ENCODE results near the gene BRMS1. TPM values are rescaled to one million over a fixed set of nuclear protein-coding genes. Genes with fewer than 3 reads are reported as not detected.

BRMS1 gene
- total RNA-seq (2022) (48.1 and 51.0 TPM in 2 replicates), Bru-seq, nascent RNA (percentile 59 among the genes with signal in this experiment), BruChase-seq, experiment 1, labeled RNA remaining after a 6-hour chase (percentile 73 among the genes with signal in this experiment), BruChase-seq, experiment 2, labeled RNA remaining after a 2-hour chase (percentile 63 among the genes with signal in this experiment)
- long read RNA-seq, transcript BRMS1-201 (10 exons, 1,445 nt), result major isoform, 81 of 102 reads
- long read RNA-seq, partial matches to known transcripts, result 2 of 102 reads
- long read RNA-seq, other reads (novel, unspliced or antisense), result 15 of 102 reads

GRCh38 chr11:66344550-66345315 lies at the start of gene BRMS1:
Gene BRMS1, minus strand, starts transcription at chr11:66345104. Its CDS starts 2,870 bp downstream, at chr11:66342234.
- H3K4me3 Mint-ChIP-seq (ENCODE audit: low read depth, unreplicated experiment), result peak within 1 kb of the TSS; percentile 91
- H3K36me3 Mint-ChIP-seq (ENCODE audit: insufficient read depth, unreplicated experiment), result peaks cover 45% of the 10 kb centered on the region
- DNase-seq, result peak; percentile 96
- no peaks in the 10 kb centered on the region for H3K27me3 Mint-ChIP-seq (ENCODE audit: unreplicated experiment)
- CTCF ChIA-PET, result interaction anchor here (1.1 to 1.3 kb wide), 3 partner anchors 18 to 42 kb away, joined by 3 to 4 read pairs (median 3); no protein-coding TSS in a partner anchor
- intact Hi-C loops (cut with micrococcal nuclease; ENCODE audit: unreplicated experiment), result no loop called here
- no TSS peak for BruUV-seq (replicated peaks)
- H3K9me3 Mint-ChIP-seq (ENCODE audit: low read depth, unreplicated experiment), result no peaks in the 10 kb centered on the region
- TF ChIP-seq CTCF (IDR thresholded peaks at IDR 0.05; ENCODE audit: unreplicated experiment), result no peak
- peak within 1 kb of the TSS; percentile 94 for H3K27ac Mint-ChIP-seq (ENCODE audit: unreplicated experiment)
- peaks cover 14% of the 10 kb centered on the region for H3K4me1 Mint-ChIP-seq (ENCODE audit: low read depth, unreplicated experiment)

GRCh38 chr11:66393954-66394353 lies 49.0 kb upstream of the BRMS1 start:
- H3K4me3 Mint-ChIP-seq (ENCODE audit: low read depth, unreplicated experiment), result no peak overlapping the region
- DNase-seq, result no peak
- no peak for TF ChIP-seq CTCF (IDR thresholded peaks at IDR 0.05; ENCODE audit: unreplicated experiment)
- no peaks in the 10 kb centered on the region for H3K4me1 Mint-ChIP-seq (ENCODE audit: low read depth, unreplicated experiment)
- CTCF ChIA-PET, result no interaction called here
- no peaks in the 10 kb centered on the region for H3K9me3 Mint-ChIP-seq (ENCODE audit: low read depth, unreplicated experiment)
- BruUV-seq (replicated peaks), result no TSS peak
- no peak overlapping the region for H3K27ac Mint-ChIP-seq (ENCODE audit: unreplicated experiment)
- intact Hi-C loops (cut with micrococcal nuclease; ENCODE audit: unreplicated experiment), result no loop called here
- H3K36me3 Mint-ChIP-seq (ENCODE audit: insufficient read depth, unreplicated experiment), result no peaks in the 10 kb centered on the region
- peaks cover 34% of the 10 kb centered on the region for H3K27me3 Mint-ChIP-seq (ENCODE audit: unreplicated experiment)

GRCh38 chr11:66391322-66391721 lies 46.4 kb upstream of the BRMS1 start:
- Mint-ChIP-seq H3K36me3 (ENCODE audit: insufficient read depth, unreplicated experiment) (no peaks in the 10 kb centered on the region), H3K9me3 (ENCODE audit: low read depth, unreplicated experiment) (no peaks in the 10 kb centered on the region), H3K27me3 (ENCODE audit: unreplicated experiment) (peaks cover 25% of the 10 kb centered on the region), H3K4me3 (ENCODE audit: low read depth, unreplicated experiment) (no peak overlapping the region), H3K27ac (ENCODE audit: unreplicated experiment) (no peak overlapping the region), H3K4me1 (ENCODE audit: low read depth, unreplicated experiment) (peaks cover 3% of the 10 kb centered on the region)
- intact Hi-C loops (cut with micrococcal nuclease; ENCODE audit: unreplicated experiment), result no loop called here
- BruUV-seq (replicated peaks), result no TSS peak
- no peak for TF ChIP-seq CTCF (IDR thresholded peaks at IDR 0.05; ENCODE audit: unreplicated experiment)
- DNase-seq, result no peak
- CTCF ChIA-PET, result no interaction called here

- BruUV-seq (replicated peaks), result no TSS peak
- CTCF ChIA-PET, result interaction anchor here (0.5 to 1.7 kb wide), 8 partner anchors 9 to 290 kb away, joined by 3 to 23 read pairs (median 3); partner anchors contain the start of genes PELI3 and RIN1
- intact Hi-C loops (cut with micrococcal nuclease; ENCODE audit: unreplicated experiment), result loop anchor here (2.0 kb wide), 1 partner anchor 78 kb away; no protein-coding TSS in a partner anchor
These were observed 44.0 kb upstream of the BRMS1 start for GRCh38 chr11:66388780-66389386.

More at GRCh38 chr11:66388780-66389386, 44.0 kb upstream of the BRMS1 start:
- Mint-ChIP-seq H3K4me1 (ENCODE audit: low read depth, unreplicated experiment) (peaks cover 8% of the 10 kb centered on the region), H3K36me3 (ENCODE audit: insufficient read depth, unreplicated experiment) (no peaks in the 10 kb centered on the region), H3K27me3 (ENCODE audit: unreplicated experiment) (peaks cover 21% of the 10 kb centered on the region), H3K9me3 (ENCODE audit: low read depth, unreplicated experiment) (no peaks in the 10 kb centered on the region), H3K27ac (ENCODE audit: unreplicated experiment) (no peak overlapping the region), H3K4me3 (ENCODE audit: low read depth, unreplicated experiment) (no peak overlapping the region)
- peak; percentile 80 for DNase-seq
- peak; percentile 66 for TF ChIP-seq CTCF (IDR thresholded peaks at IDR 0.05; ENCODE audit: unreplicated experiment)

Data from Calu3 (cell line).